Measurements from ENCODE around the gene NEK9.

DNA sequence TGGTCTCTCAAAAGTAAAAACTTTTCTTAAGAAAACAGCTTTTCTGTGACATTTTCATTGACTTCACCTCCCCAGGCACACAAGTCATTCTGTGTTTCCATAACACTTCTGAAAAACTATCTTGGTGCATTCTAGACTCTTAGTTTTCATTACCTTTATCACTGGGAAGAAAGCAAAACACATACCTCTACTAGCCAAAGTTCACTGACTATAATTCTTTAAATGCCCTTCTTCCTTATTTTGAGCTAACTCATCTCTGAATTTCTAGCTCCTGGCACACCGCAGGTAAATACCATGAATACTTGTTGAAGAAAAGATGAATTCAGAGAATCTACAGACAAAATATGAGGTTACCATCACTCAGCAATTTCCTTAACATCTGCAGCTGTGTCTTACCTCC lies 96.7 kb downstream of the NEK9 start:
- TF ChIP-seq, protein P1, sequence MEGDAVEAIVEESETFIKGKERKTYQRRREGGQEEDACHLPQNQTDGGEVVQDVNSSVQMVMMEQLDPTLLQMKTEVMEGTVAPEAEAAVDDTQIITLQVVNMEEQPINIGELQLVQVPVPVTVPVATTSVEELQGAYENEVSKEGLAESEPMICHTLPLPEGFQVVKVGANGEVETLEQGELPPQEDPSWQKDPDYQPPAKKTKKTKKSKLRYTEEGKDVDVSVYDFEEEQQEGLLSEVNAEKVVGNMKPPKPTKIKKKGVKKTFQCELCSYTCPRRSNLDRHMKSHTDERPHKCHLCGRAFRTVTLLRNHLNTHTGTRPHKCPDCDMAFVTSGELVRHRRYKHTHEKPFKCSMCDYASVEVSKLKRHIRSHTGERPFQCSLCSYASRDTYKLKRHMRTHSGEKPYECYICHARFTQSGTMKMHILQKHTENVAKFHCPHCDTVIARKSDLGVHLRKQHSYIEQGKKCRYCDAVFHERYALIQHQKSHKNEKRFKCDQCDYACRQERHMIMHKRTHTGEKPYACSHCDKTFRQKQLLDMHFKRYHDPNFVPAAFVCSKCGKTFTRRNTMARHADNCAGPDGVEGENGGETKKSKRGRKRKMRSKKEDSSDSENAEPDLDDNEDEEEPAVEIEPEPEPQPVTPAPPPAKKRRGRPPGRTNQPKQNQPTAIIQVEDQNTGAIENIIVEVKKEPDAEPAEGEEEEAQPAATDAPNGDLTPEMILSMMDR (IDR thresholded peaks at IDR 0.05), result no peak
- no peak for TF ChIP-seq POLR2AphosphoS5 (IDR thresholded peaks at IDR 0.05; ENCODE audit: low read depth, low read length)
- TF ChIP-seq, protein P2, sequence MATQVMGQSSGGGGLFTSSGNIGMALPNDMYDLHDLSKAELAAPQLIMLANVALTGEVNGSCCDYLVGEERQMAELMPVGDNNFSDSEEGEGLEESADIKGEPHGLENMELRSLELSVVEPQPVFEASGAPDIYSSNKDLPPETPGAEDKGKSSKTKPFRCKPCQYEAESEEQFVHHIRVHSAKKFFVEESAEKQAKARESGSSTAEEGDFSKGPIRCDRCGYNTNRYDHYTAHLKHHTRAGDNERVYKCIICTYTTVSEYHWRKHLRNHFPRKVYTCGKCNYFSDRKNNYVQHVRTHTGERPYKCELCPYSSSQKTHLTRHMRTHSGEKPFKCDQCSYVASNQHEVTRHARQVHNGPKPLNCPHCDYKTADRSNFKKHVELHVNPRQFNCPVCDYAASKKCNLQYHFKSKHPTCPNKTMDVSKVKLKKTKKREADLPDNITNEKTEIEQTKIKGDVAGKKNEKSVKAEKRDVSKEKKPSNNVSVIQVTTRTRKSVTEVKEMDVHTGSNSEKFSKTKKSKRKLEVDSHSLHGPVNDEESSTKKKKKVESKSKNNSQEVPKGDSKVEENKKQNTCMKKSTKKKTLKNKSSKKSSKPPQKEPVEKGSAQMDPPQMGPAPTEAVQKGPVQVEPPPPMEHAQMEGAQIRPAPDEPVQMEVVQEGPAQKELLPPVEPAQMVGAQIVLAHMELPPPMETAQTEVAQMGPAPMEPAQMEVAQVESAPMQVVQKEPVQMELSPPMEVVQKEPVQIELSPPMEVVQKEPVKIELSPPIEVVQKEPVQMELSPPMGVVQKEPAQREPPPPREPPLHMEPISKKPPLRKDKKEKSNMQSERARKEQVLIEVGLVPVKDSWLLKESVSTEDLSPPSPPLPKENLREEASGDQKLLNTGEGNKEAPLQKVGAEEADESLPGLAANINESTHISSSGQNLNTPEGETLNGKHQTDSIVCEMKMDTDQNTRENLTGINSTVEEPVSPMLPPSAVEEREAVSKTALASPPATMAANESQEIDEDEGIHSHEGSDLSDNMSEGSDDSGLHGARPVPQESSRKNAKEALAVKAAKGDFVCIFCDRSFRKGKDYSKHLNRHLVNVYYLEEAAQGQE (IDR thresholded peaks at IDR 0.05; ENCODE audit: insufficient read depth in 1 of 2, low read depth in 2 of 2, low read length in 1 of 2), result no peak
- no peak for TF ChIP-seq SIN3A (IDR thresholded peaks at IDR 0.05; ENCODE audit: borderline replicate concordance, insufficient read depth, low read depth, low read length)
- TF ChIP-seq TCF7L2 (IDR thresholded peaks at IDR 0.05; ENCODE audit: low read depth, low read length), result no peak
